D721Med (cell line): ENCODE results near the gene TMCC1.

Experiments used
- DNase-seq: peaks from one replicate; pipeline ENCODE4 v3.0.0; 2011; ENCODE audit warnings: low spot score; ENCODE audit not compliant: insufficient read length
- FAIRE-seq: peaks from 2 replicates; lab custom pipeline; 2011; peaks lifted over from hg19 to GRCh38; lab: Jason Lieb, UNC
- TF ChIP-seq, protein P1 (sequence below): IDR thresholded peaks from 2 replicates; pipeline ENCODE4 v1.5.1; 2012; ENCODE audit warnings: mild to moderate bottlenecking, control low read depth; ENCODE audit not compliant: insufficient read depth; ENCODE audit errors: missing control alignments

The TMCC1 gene

DNA sequence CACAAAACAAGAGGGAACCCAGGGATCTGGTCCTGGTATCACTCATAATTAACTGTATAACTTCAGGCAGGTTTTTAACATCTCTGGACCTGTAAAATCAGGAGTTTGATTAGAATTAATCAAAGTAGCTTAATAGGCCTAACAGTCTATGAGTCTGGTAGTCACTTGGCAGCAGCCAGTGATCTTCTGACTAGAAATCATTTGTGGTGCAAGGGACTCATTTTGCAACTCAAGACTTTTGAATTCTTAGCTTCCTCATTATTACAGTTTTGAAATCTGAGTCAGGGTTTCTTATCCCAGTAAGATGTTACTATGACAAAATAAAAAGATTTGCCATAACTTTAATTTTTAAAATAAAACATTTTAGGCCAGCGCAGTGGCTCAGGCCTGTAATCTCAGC is 70.8 kb downstream of the TMCC1 start:
- TF ChIP-seq, protein P1, sequence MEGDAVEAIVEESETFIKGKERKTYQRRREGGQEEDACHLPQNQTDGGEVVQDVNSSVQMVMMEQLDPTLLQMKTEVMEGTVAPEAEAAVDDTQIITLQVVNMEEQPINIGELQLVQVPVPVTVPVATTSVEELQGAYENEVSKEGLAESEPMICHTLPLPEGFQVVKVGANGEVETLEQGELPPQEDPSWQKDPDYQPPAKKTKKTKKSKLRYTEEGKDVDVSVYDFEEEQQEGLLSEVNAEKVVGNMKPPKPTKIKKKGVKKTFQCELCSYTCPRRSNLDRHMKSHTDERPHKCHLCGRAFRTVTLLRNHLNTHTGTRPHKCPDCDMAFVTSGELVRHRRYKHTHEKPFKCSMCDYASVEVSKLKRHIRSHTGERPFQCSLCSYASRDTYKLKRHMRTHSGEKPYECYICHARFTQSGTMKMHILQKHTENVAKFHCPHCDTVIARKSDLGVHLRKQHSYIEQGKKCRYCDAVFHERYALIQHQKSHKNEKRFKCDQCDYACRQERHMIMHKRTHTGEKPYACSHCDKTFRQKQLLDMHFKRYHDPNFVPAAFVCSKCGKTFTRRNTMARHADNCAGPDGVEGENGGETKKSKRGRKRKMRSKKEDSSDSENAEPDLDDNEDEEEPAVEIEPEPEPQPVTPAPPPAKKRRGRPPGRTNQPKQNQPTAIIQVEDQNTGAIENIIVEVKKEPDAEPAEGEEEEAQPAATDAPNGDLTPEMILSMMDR: no peak
- DNase-seq (no peak), FAIRE-seq (no peak)

DNA sequence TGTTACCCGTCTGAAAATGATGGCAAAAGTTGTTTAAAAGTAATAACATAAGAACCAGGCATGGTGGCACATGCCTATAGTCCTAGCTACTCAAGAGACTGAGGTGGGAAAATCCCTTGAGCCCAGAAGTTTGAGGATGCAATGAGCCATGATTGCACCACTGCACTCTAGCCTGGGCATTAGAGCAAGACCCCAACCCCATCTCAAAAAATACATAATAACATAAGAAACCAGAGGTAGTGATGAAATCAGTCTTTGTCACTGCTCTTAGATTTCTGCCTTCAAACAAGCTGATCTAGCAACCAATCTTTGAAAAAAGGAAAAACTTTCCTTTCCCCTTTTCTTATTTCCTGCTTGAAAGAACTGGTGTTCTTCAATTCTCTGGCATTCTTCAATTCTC is 71.3 kb downstream of the TMCC1 start:
- TF ChIP-seq, protein P1: no peak
- no peak for FAIRE-seq
- no peak for DNase-seq

DNA sequence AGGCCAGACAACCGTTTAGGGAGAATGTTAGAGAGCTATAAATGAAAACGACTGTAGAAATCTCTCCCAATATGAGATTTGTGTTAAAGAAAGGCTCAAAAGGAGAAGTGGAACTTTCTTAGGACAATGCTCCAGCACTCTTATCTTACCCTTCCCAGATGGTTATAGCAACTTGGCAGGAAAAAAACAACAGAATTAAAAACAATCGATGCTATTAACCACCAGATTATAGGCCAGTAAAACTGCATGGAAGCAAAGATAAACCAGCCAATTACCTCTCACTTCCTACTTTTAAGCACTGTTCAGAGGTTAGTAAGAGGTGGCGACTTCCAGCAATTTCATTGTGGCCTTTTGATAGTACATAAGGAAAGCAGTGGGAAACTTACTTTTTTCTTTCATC is 72.9 kb downstream of the TMCC1 start:
- DNase-seq: no peak
- no peak for FAIRE-seq
- TF ChIP-seq, protein P1: no peak

DNA sequence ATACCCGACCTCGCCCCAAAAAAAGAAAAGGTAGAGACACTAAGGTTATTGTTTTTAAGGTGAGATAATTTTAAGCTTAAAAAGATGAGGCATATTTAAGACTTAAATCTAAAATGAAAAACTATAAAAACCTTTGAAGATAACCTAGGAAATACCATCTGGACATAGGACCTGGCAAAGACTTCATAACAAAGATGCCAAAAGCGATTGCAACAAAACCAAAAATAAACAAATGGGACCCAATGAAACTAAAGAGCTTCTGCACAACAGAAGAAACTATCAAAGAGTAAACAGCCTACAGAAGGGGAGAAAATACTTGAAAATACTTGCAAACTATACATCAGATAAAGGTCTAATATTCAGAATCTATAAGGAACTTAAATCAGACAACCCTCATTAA is 80.9 kb downstream of the TMCC1 start:
- TF ChIP-seq, protein P1: no peak
- no peak for DNase-seq
- FAIRE-seq: no peak

DNA sequence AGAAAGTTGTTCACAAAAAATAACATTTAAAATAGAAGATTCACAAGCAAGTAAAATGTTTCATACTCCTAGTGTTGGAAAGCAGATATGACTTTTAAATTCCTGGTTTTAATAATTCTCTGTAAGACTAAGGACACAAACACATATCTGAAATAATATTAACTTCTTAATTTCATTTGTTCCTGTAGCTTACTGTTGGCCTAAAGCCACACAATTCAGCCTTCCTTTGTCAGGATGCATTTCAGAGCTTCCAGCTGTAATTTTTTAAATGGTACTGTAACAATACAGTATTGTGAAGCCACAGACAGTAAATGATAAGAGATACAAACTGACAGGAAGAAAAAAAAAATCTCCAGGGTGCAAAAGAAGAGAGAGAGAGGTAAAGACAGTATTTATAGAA is 84.2 kb downstream of the TMCC1 start:
- no peak for DNase-seq
- FAIRE-seq: no peak
- TF ChIP-seq, protein P1: no peak

DNA sequence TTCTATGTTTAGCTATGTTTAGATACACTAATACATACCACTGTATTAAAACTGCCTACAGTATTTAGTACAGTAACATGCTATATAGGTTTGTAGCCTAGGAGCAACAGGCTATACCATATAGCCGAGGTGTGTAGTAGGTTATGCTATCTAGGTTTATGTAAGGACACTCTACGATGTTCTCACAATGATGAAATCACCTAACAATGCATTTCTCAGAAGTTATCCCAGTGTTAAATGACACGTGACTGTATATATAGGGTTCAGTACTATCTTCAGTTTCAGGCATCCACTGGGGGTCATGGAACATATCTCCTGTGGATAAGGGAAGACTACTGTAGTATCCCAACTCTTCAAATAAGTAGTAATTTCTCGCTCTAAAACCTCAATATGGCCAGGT is 97.4 kb downstream of the TMCC1 start:
- FAIRE-seq (no peak), DNase-seq (no peak)
- TF ChIP-seq, protein P1: no peak

DNA sequence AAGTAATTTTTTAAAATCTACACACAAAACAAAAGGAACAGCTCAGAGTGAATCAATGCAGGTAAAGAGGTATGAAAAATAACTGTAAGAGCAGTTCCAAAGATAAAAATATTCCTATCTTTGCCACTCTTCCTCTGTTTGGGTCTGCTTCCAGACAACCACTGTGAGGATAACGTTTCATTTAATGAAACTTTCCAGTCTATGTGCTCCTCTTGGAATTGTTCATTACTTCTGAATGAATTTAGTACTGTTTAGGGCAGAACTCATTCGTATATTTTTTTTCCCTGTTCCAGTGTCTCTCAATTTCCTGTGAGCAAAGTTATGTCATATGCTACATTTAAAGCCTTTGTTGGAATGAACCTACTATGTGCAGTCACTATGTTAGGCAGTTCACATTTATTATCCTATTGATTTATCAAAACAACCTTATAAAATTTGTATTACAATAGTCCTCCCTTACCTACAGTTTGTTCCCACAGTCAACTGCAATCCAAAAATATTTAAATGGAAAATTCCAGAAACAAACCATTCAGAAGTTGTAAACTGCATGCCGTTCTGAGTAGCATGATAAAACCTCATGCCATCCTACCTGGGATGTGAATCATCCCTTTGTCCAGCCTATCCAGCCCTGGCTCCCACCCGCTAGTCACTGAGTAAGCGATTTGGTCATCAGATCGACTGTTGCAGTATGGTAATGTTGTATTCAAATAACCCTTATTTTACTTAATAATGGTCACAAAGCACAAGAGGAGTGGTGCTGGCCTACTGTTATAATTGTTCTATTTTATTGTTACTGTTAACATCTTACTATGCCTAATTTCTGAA is 98.1 kb downstream of the TMCC1 start:
- DNase-seq: no peak
- FAIRE-seq: no peak
- TF ChIP-seq, protein P1: no peak
